CD14-positive monocyte (primary cell): ENCODE data around the gene CGREF1. TPM values are rescaled to one million over a fixed set of nuclear protein-coding genes. Genes with fewer than 3 reads are reported as not detected.
A peak's percentile ranks its signal among the peaks of the same experiment; 100 is the strongest.

Experiments used
- DNase-seq, 3 donors: peaks; one replicate each; pipeline ENCODE4 v3.0.0-alpha.2; 2011 to 2022
- H2AFZ ChIP-seq: 2 replicates; pipeline ENCODE4 v1.6.0; 2012; ENCODE audit warnings: mild to moderate bottlenecking, low read depth, low read length, inconsistent platforms; ENCODE audit not compliant: insufficient read depth, poor library complexity, severe bottlenecking
- H3K27ac ChIP-seq, 2 donors: 1 replicate in 1 of 2; 2 replicates in 1 of 2; pipeline ENCODE4 v1.5.1; 2012 to 2013; ENCODE audit warnings: low read length in 2 of 2, control low read depth in 1 of 2, inconsistent platforms in 1 of 2, low read depth in 1 of 2, mild to moderate bottlenecking in 1 of 2
- H3K27me3 ChIP-seq, 2 donors: one replicate each; pipeline versions ENCODE4 v1.6.0 to v1.6.1; 2011 to 2013; ENCODE audit warnings: low read length in 2 of 2; ENCODE audit not compliant: control insufficient read depth in 2 of 2, insufficient read depth in 2 of 2
- H3K36me3 ChIP-seq, 2 donors: replicated peaks in 1 of 2; 1 replicate in 1 of 2; 2 replicates in 1 of 2; pipeline versions ENCODE4 v1.5.1 to v1.6.1; 2012 to 2013; ENCODE audit warnings: low read length in 2 of 2, control low read depth in 1 of 2, inconsistent platforms in 1 of 2, mild to moderate bottlenecking in 1 of 2; ENCODE audit not compliant: insufficient read depth in 2 of 2, control insufficient read depth in 1 of 2
- H3K4me1 ChIP-seq, 2 donors: 1 replicate in 1 of 2; 2 replicates in 1 of 2; pipeline versions ENCODE4 v1.5.1 to v1.6.1; 2012 to 2013; ENCODE audit warnings: low read length in 2 of 2, control low read depth in 1 of 2, inconsistent platforms in 1 of 2, mild to moderate bottlenecking in 1 of 2, moderate library complexity in 1 of 2; ENCODE audit not compliant: insufficient read depth in 2 of 2, control insufficient read depth in 1 of 2
- H3K4me2 ChIP-seq: replicated peaks from 2 replicates; pipeline ENCODE3; 2012; ENCODE audit warnings: low read length, moderate library complexity, mild to moderate bottlenecking; ENCODE audit not compliant: poor library complexity, severe bottlenecking; ENCODE audit errors: extremely low read depth
- H3K4me3 ChIP-seq, 3 experiments: fragments of 200-600 bp in 1 of 3; sonication (generic) in 1 of 3; replicated peaks in 1 of 3; 1 replicate in 2 of 3; 2 replicates in 1 of 3; pipeline ENCODE4 v1.5.1; 2011 to 2013; ENCODE audit warnings: low read length in 3 of 3, mild to moderate bottlenecking in 3 of 3, control low read depth in 2 of 3, low read depth in 2 of 3, inconsistent platforms in 1 of 3, moderate library complexity in 1 of 3
- H3K79me2 ChIP-seq: 2 replicates; pipeline ENCODE4 v1.6.0; 2012; ENCODE audit warnings: mild to moderate bottlenecking, control low read depth, inconsistent platforms, low read length, moderate library complexity; ENCODE audit not compliant: insufficient read depth
- H3K9ac ChIP-seq: 2 replicates; pipeline ENCODE4 v1.6.0; 2017; ENCODE audit warnings: low read length, mild to moderate bottlenecking; ENCODE audit not compliant: insufficient read depth, poor library complexity, severe bottlenecking
- H3K9me3 ChIP-seq, 2 donors: replicated peaks in 1 of 2; 1 replicate in 1 of 2; 2 replicates in 1 of 2; pipeline versions ENCODE4 v1.5.1 to v1.6.1; 2012 to 2013; ENCODE audit warnings: low read length in 2 of 2, control low read depth in 1 of 2; ENCODE audit not compliant: control insufficient read depth in 1 of 2, insufficient read depth in 1 of 2
- H4K20me1 ChIP-seq: 2 replicates; pipeline ENCODE4 v1.6.0; 2012; ENCODE audit warnings: mild to moderate bottlenecking, low read length, control low read depth, moderate library complexity; ENCODE audit not compliant: insufficient read depth
- H3K27ac Mint-ChIP-seq, 7 donors: one replicate each; pipeline ENCODE4 v1.8.0; 2020; ENCODE audit warnings: mild to moderate bottlenecking in 7 of 7, mixed read lengths in 7 of 7, moderate library complexity in 6 of 7, inconsistent platforms in 2 of 7
- H3K27me3 Mint-ChIP-seq, 3 donors: one replicate each; pipeline ENCODE4 v1.8.0; 2021 to 2022; ENCODE audit warnings: low read depth in 3 of 3, mild to moderate bottlenecking in 3 of 3, mixed read lengths in 3 of 3, moderate library complexity in 3 of 3, inconsistent platforms in 1 of 3
- H3K36me3 Mint-ChIP-seq, 2 donors: one replicate each; pipeline ENCODE4 v1.8.0; 2020; ENCODE audit warnings: mixed read lengths in 2 of 2, inconsistent platforms in 1 of 2, mild to moderate bottlenecking in 1 of 2
- H3K4me1 Mint-ChIP-seq: one replicate; pipeline ENCODE4 v1.8.0; 2020; ENCODE audit warnings: mild to moderate bottlenecking, mixed read lengths
- H3K4me3 Mint-ChIP-seq, 2 donors: one replicate each; pipeline ENCODE4 v1.8.0; 2020; ENCODE audit warnings: mild to moderate bottlenecking in 2 of 2, mixed read lengths in 2 of 2, moderate library complexity in 1 of 2
- H3K9me3 Mint-ChIP-seq, 7 donors: one replicate each; pipeline ENCODE4 v1.8.0; 2020 to 2022; ENCODE audit warnings: mixed read lengths in 7 of 7, mild to moderate bottlenecking in 6 of 7, moderate library complexity in 6 of 7, inconsistent platforms in 2 of 7
- CTCF ChIP-seq: fragments of 200-600 bp; IDR thresholded peaks from one replicate; pipeline ENCODE4 v1.8.0; 2022; ENCODE audit warnings: antibody characterized with exemption, mild to moderate bottlenecking
- WGBS: methylation state at CpG from one replicate; pipeline ENCODE4 v1.1.5; 2013; ENCODE audit warnings: missing lambda C conversion rate; ENCODE audit not compliant: insufficient coverage; 5-methylcytosine and 5-hydroxymethylcytosine counted together
- intact Hi-C, 2 donors: fragments of 100-400 bp; cut with micrococcal nuclease; formaldehyde crosslinking; loops; one replicate each; pipeline versions ENCODE4 v1.15.0 to v1.15.1; 2023
- polyA plus RNA-seq, 3 donors: library from polyadenylated mRNA; depleted of rRNA in 1 of 3; unstranded in 2 of 3; stranded (reverse) in 1 of 3; fragments of 300-500 nt in 2 of 3; fragments of >200 nt in 1 of 3; fragmentation: Illumina TruSeq in 2 of 3; gene quantifications; 1 replicate in 2 of 3; 2 replicates in 1 of 3; pipeline ENCODE4 v1.2.3, GENCODE V29; 2012 to 2021

The CGREF1 gene
- polyA plus RNA-seq, 3 donors = not detected

DNA sequence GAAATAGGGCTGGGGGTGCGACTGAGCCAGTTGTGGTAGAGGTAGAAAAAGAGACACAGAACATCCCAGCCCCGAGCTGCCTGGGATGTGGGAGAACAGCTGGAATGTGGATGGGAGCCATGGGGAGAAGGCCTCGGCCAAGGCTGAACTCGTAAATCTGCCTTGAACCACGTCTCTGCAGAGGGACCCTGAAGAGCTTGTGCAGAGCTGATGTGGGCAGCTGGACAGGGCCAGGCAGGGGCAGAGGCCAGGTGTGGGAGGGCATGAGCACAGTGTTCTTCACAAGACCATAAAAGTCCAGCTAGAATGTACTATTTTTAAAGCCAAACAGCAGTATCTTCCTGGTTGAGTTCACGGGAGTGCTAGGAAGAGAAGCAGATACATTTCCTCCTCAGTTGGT, 35.6 kb upstream of the CGREF1 start:
- H3K36me3 Mint-ChIP-seq = no peaks in the 10 kb centered on the region

GRCh38 chr2:27152796-27153464, 34.0 kb upstream of the CGREF1 start:
- Histone ChIP-seq H3K4me3 (no peak overlapping the region), H3K27me3 (no peaks in the 10 kb centered on the region), H3K4me1 (no peaks in the 10 kb centered on the region), H2AFZ (no peak overlapping the region), H3K36me3 (no peaks in the 10 kb centered on the region), H3K79me2 (no peaks in the 10 kb centered on the region), H3K4me2 (no peak overlapping the region), H4K20me1 (no peaks in the 10 kb centered on the region), H3K9me3 (no peaks in the 10 kb centered on the region), H3K9ac (no peak overlapping the region), H3K27ac (no peak overlapping the region)
- Mint-ChIP-seq H3K9me3 (peaks cover 0 to 2% (median 0%) of the 10 kb centered on the region in 7 donors), H3K36me3 (no peaks in the 10 kb centered on the region), H3K4me1 (no peaks in the 10 kb centered on the region), H3K27ac (peak overlapping the region in 1 of 7 donors; percentile 34), H3K4me3 (no peak overlapping the region), H3K27me3 (peaks cover 0 to 10% (median 1%) of the 10 kb centered on the region in 3 donors)
- no peak for TF ChIP-seq CTCF
- intact Hi-C loops = no loop called here
- DNase-seq = no peak
- 86% methylated on average over 2 of the region's 2 CpGs for WGBS

More for the DNA sequence above, 35.6 kb upstream of the CGREF1 start:
- intact Hi-C loops = no loop called here
- Histone ChIP-seq H3K9ac (no peak overlapping the region), H3K36me3 (no peaks in the 10 kb centered on the region), H4K20me1 (no peaks in the 10 kb centered on the region), H3K79me2 (no peaks in the 10 kb centered on the region), H3K27me3 (no peaks in the 10 kb centered on the region), H3K4me1 (no peaks in the 10 kb centered on the region), H3K9me3 (no peaks in the 10 kb centered on the region), H3K4me3 (no peak overlapping the region), H2AFZ (no peak overlapping the region), H3K4me2 (no peak overlapping the region), H3K27ac (no peak overlapping the region)
- WGBS = 85% methylated on average over 5 of the region's 6 CpGs
- H3K4me3 Mint-ChIP-seq = no peak overlapping the region
- no peaks in the 10 kb centered on the region for H3K4me1 Mint-ChIP-seq
- H3K9me3 Mint-ChIP-seq = no peaks in the 10 kb centered on the region
- H3K27me3 Mint-ChIP-seq = peaks cover 1 to 13% (median 2%) of the 10 kb centered on the region in 3 donors
- H3K27ac Mint-ChIP-seq = no peak overlapping the region
- no peak for DNase-seq
- no peak for TF ChIP-seq CTCF
